ENCODE results near the gene PRR3. TPM values are rescaled to one million over a fixed set of nuclear protein-coding genes. Genes with fewer than 3 reads are reported as not detected.
"Not testable (repeated sequence)": the region's sequence is repeated elsewhere in the genome, so short reads cannot be mapped to it uniquely, and the experiment has no call there.

PRR3 gene
- total RNA-seq, 1 experiment from 2014 or later: 13.1 TPM

GRCh38 chr6:30515944-30516753 is 40.9 kb upstream of the PRR3 start:
- Mint-ChIP-seq H3K36me3 (peaks cover 23% of the 10 kb centered on the region), H3K9me3 (peaks cover 18% of the 10 kb centered on the region), H3K27me3 (ENCODE audit: low read depth) (peaks cover 4% of the 10 kb centered on the region), H3K27ac (peak overlapping the region; percentile 99), H3K4me3 (peak overlapping the region; percentile 80), H3K4me1 (peaks cover 24% of the 10 kb centered on the region)
- ATAC-seq (peak; percentile 90), DNase-seq (ENCODE audit: low spot score) (peak; percentile 88)
- ChIA-PET POLR2A (interaction anchor here (0.7 kb wide), 1 partner anchor 40 kb away, joined by 7 read pairs; the partner anchor contains the start of gene GNL1), CTCF (interaction anchor here (0.7 to 3.3 kb wide), 8 partner anchors 14 to 118 kb away, joined by 3 to 16 read pairs (median 4); no protein-coding TSS in a partner anchor)
- TF ChIP-seq, protein P1, sequence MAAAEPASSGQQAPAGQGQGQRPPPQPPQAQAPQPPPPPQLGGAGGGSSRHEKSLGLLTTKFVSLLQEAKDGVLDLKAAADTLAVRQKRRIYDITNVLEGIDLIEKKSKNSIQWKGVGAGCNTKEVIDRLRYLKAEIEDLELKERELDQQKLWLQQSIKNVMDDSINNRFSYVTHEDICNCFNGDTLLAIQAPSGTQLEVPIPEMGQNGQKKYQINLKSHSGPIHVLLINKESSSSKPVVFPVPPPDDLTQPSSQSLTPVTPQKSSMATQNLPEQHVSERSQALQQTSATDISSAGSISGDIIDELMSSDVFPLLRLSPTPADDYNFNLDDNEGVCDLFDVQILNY (CRISPR knock-in tag; IDR thresholded peaks at IDR 0.05): peak; percentile 37; the same call in 1 of the 2 replicates
- TF ChIP-seq, protein P2, sequence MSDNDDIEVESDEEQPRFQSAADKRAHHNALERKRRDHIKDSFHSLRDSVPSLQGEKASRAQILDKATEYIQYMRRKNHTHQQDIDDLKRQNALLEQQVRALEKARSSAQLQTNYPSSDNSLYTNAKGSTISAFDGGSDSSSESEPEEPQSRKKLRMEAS (CRISPR knock-in tag; IDR thresholded peaks at IDR 0.05): peak; percentile 61; the same call in 1 of the 2 replicates
- TF ChIP-seq ETV6 (CRISPR knock-in tag; IDR thresholded peaks at IDR 0.05): peak; percentile 88
- no peak for TF ChIP-seq ZNF396 (CRISPR knock-in tag; IDR thresholded peaks at IDR 0.05; ENCODE audit: borderline replicate concordance)
- no peak for TF ChIP-seq CREB1 (CRISPR knock-in tag; IDR thresholded peaks at IDR 0.05)
- no peak for TF ChIP-seq ZNF512 (CRISPR knock-in tag; IDR thresholded peaks at IDR 0.05; ENCODE audit: borderline replicate concordance)
- no peak for TF ChIP-seq E2F1 (CRISPR knock-in tag; IDR thresholded peaks at IDR 0.05)
- no peak for TF ChIP-seq MYBL2 (CRISPR knock-in tag; IDR thresholded peaks at IDR 0.05)
- peak; percentile 58 for TF ChIP-seq GABPB1 (CRISPR knock-in tag; IDR thresholded peaks at IDR 0.05)
- TF ChIP-seq FOXK1 (CRISPR knock-in tag; IDR thresholded peaks at IDR 0.05): peak; percentile 96
- TF ChIP-seq, protein P3, sequence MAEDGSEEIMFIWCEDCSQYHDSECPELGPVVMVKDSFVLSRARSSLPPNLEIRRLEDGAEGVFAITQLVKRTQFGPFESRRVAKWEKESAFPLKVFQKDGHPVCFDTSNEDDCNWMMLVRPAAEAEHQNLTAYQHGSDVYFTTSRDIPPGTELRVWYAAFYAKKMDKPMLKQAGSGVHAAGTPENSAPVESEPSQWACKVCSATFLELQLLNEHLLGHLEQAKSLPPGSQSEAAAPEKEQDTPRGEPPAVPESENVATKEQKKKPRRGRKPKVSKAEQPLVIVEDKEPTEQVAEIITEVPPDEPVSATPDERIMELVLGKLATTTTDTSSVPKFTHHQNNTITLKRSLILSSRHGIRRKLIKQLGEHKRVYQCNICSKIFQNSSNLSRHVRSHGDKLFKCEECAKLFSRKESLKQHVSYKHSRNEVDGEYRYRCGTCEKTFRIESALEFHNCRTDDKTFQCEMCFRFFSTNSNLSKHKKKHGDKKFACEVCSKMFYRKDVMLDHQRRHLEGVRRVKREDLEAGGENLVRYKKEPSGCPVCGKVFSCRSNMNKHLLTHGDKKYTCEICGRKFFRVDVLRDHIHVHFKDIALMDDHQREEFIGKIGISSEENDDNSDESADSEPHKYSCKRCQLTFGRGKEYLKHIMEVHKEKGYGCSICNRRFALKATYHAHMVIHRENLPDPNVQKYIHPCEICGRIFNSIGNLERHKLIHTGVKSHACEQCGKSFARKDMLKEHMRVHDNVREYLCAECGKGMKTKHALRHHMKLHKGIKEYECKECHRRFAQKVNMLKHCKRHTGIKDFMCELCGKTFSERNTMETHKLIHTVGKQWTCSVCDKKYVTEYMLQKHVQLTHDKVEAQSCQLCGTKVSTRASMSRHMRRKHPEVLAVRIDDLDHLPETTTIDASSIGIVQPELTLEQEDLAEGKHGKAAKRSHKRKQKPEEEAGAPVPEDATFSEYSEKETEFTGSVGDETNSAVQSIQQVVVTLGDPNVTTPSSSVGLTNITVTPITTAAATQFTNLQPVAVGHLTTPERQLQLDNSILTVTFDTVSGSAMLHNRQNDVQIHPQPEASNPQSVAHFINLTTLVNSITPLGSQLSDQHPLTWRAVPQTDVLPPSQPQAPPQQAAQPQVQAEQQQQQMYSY (CRISPR knock-in tag; IDR thresholded peaks at IDR 0.05): no peak

- H3K27me3 Mint-ChIP-seq (ENCODE audit: low read depth); DNase-seq (ENCODE audit: low spot score); ATAC-seq: not testable (repeated sequence)
- peaks cover 19% of the 10 kb centered on the region for H3K4me1 Mint-ChIP-seq
- peaks cover 23% of the 10 kb centered on the region for H3K36me3 Mint-ChIP-seq
- peaks cover 23% of the 10 kb centered on the region for H3K9me3 Mint-ChIP-seq
- ChIA-PET POLR2A (interaction anchor here (0.7 kb wide), 1 partner anchor 39 kb away, joined by 7 read pairs; the partner anchor contains the start of gene GNL1), CTCF (interaction anchor here (0.7 to 3.3 kb wide), 8 partner anchors 14 to 119 kb away, joined by 3 to 16 read pairs (median 4); no protein-coding TSS in a partner anchor)
- peak overlapping the region; percentile 80 for H3K4me3 Mint-ChIP-seq
- peak overlapping the region; percentile 99 for H3K27ac Mint-ChIP-seq
These were observed 40.4 kb upstream of the PRR3 start for GRCh38 chr6:30516754-30517076.
